ENCODE data around the gene POLD3. TPM values are rescaled to one million over a fixed set of nuclear protein-coding genes. Genes with fewer than 3 reads are reported as not detected.

POLD3 gene, protein sequence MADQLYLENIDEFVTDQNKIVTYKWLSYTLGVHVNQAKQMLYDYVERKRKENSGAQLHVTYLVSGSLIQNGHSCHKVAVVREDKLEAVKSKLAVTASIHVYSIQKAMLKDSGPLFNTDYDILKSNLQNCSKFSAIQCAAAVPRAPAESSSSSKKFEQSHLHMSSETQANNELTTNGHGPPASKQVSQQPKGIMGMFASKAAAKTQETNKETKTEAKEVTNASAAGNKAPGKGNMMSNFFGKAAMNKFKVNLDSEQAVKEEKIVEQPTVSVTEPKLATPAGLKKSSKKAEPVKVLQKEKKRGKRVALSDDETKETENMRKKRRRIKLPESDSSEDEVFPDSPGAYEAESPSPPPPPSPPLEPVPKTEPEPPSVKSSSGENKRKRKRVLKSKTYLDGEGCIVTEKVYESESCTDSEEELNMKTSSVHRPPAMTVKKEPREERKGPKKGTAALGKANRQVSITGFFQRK
- total RNA-seq = 5.6 and 11.0 TPM in 2 replicates

GRCh38 chr11:74592441-74593362, at the start of gene POLD3:
Gene POLD3, plus strand, starts transcription at chr11:74592582. Its CDS starts 77 bp downstream, at chr11:74592659.

Other genes with a start within 250 kb of the POLD3 start
- gene PGM2L1, start 194.1 kb upstream of the POLD3 start, total RNA-seq = 1.1 and 3.0 TPM in 2 replicates
- gene KCNE3, start 125.0 kb upstream of the POLD3 start, total RNA-seq = 7.5 and 8.5 TPM in 2 replicates
- gene LIPT2, start 98.9 kb upstream of the POLD3 start, total RNA-seq = 0.68 and 7.5 TPM in 2 replicates
- gene CHRDL2, start 138.8 kb downstream of the POLD3 start, total RNA-seq = not detected in 2 replicates
- gene RNF169, start 156.3 kb downstream of the POLD3 start, total RNA-seq = 8.4 and 10.0 TPM in 2 replicates

Measured in pericardium fibroblast (primary cell).